ENCODE data around the gene DENND4A.

DENND4A gene

DNA sequence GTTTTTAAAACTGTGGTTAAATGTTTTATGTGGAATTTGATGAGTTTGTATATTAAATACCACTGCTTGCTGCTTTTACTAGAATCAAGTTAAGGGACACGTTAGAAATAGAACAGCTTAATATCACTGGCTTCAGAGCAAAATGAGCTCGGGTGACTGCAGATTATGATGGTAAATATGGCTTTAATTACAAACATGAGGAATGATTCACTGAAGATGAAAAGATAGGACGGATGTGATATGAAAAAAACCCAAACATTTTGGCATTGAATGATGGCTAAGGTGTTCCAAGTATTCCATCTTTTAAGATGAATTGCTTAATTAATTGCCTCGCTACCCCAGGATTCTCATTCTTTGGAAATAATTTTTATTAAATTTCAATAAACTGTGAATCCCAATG lies 136.6 kb downstream of the DENND4A start:
- H3K9ac ChIP-seq (ENCODE audit: low read depth in 1 of 2, low read length in 2 of 2), result no peak overlapping the region
- peaks cover 9 to 10% of the 10 kb centered on the region in 2 donors for H3K4me1 ChIP-seq (ENCODE audit: control insufficient read depth in 1 of 2, insufficient read depth in 2 of 2, low read length in 2 of 2)
- no peaks in the 10 kb centered on the region for H3K9me3 ChIP-seq (ENCODE audit: control insufficient read depth in 1 of 2, low read length in 2 of 2)
- H3K4me3 ChIP-seq (ENCODE audit: low read depth in 1 of 2, low read length in 2 of 2), result no peak overlapping the region
- H3K27me3 ChIP-seq (ENCODE audit: control insufficient read depth in 1 of 2, insufficient read depth in 2 of 2, low read length in 2 of 2), result no peaks in the 10 kb centered on the region
- H3K27ac ChIP-seq (ENCODE audit: low read depth, low read length), result no peak overlapping the region
- peaks cover 0 to 24% of the 10 kb centered on the region in 2 donors for H3K36me3 ChIP-seq (ENCODE audit: control insufficient read depth in 1 of 2, insufficient read depth in 2 of 2, low read length in 2 of 2)

DNA sequence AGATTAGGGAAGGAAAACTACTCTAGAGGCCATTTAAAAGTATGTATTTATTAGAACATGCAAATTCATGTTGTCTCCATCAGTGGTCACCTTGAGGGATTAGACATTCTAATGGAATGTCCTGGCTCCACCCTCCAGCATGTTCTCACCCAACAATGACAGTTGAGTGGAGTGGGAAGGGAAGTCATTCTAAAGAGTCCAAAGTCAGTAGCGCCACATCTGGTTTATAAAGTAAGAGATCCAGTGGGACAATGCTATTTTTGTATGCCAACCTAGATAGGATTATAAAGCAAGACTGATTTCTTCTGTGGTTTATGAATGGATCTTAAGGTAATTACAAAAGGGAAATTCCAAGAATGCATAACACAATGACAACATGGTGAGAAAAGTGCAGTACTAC lies 137.1 kb downstream of the DENND4A start:
- Histone ChIP-seq H3K9ac (ENCODE audit: low read depth in 1 of 2, low read length in 2 of 2) (no peak overlapping the region), H3K27ac (ENCODE audit: low read depth, low read length) (no peak overlapping the region), H3K27me3 (ENCODE audit: control insufficient read depth in 1 of 2, insufficient read depth in 2 of 2, low read length in 2 of 2) (no peaks in the 10 kb centered on the region), H3K4me1 (ENCODE audit: control insufficient read depth in 1 of 2, insufficient read depth in 2 of 2, low read length in 2 of 2) (peaks cover 9 to 10% of the 10 kb centered on the region in 2 donors), H3K9me3 (ENCODE audit: control insufficient read depth in 1 of 2, low read length in 2 of 2) (no peaks in the 10 kb centered on the region), H3K4me3 (ENCODE audit: low read depth in 1 of 2, low read length in 2 of 2) (no peak overlapping the region), H3K36me3 (ENCODE audit: control insufficient read depth in 1 of 2, insufficient read depth in 2 of 2, low read length in 2 of 2) (peaks cover 0 to 24% of the 10 kb centered on the region in 2 donors)

DNA sequence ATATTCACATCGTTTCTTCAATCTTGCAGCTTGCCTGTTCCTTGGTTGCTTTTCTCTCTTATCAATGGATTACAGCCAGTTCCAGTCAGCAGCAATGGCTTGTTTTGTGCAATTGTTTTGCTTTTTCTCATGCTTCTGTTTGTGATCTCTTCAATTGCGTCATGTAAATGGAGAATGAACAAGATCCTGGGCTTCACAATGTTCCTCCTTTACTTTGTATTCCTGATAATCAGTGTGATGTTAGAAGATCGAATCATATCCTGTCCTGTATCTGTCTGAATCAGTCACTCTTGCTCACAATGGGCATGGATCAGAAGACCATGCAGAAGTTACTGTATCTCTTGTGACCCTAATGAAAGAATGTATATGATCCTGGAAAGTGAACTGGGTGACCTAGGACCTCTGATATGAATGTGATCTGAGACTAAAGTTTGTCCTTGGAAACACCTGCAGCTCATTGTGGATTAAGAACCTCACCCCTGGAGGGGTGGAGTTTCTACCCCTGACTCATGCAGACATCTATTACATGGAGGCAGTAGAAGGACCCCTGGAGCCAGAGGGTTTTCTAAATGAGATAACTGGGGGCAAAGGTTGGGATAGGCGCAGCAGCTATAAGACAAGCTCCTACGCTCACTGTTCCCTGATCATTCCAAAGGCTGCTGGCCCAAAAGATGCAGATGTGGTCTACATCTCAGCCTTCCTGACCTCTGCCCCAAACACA lies 138.1 kb downstream of the DENND4A start:
- peaks cover 9 to 10% of the 10 kb centered on the region in 2 donors for H3K4me1 ChIP-seq (ENCODE audit: control insufficient read depth in 1 of 2, insufficient read depth in 2 of 2, low read length in 2 of 2)
- no peaks in the 10 kb centered on the region for H3K9me3 ChIP-seq (ENCODE audit: control insufficient read depth in 1 of 2, low read length in 2 of 2)
- H3K27ac ChIP-seq (ENCODE audit: low read depth, low read length), result no peak overlapping the region
- H3K9ac ChIP-seq (ENCODE audit: low read depth in 1 of 2, low read length in 2 of 2), result no peak overlapping the region
- H3K27me3 ChIP-seq (ENCODE audit: control insufficient read depth in 1 of 2, insufficient read depth in 2 of 2, low read length in 2 of 2), result no peaks in the 10 kb centered on the region
- peaks cover 0 to 24% of the 10 kb centered on the region in 2 donors for H3K36me3 ChIP-seq (ENCODE audit: control insufficient read depth in 1 of 2, insufficient read depth in 2 of 2, low read length in 2 of 2)
- no peak overlapping the region for H3K4me3 ChIP-seq (ENCODE audit: low read depth in 1 of 2, low read length in 2 of 2)

DNA sequence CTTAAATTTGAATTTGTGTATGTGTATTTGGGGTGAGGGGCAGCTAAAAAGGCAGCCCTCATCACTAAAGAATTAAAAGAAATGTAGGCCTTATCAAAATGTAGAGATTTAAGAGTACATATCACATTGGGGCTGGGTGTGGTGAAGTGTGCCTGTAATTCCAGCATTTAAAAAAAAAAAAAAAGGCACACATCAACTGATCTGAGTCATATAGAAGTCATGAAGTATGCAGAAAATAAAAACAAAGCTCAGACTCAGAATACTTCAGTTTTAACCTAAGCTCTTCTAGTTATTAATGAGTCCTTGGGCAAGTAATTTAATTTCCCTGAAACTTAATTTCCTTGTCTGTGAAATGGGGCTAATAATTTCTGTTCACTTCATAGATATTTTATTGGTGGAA lies 138.8 kb downstream of the DENND4A start:
- H3K36me3 ChIP-seq (ENCODE audit: control insufficient read depth in 1 of 2, insufficient read depth in 2 of 2, low read length in 2 of 2), result peaks cover 0 to 24% of the 10 kb centered on the region in 2 donors
- H3K4me1 ChIP-seq (ENCODE audit: control insufficient read depth in 1 of 2, insufficient read depth in 2 of 2, low read length in 2 of 2), result peaks cover 9 to 10% of the 10 kb centered on the region in 2 donors
- no peak overlapping the region for H3K27ac ChIP-seq (ENCODE audit: low read depth, low read length)
- no peaks in the 10 kb centered on the region for H3K9me3 ChIP-seq (ENCODE audit: control insufficient read depth in 1 of 2, low read length in 2 of 2)
- H3K27me3 ChIP-seq (ENCODE audit: control insufficient read depth in 1 of 2, insufficient read depth in 2 of 2, low read length in 2 of 2), result no peaks in the 10 kb centered on the region
- no peak overlapping the region for H3K9ac ChIP-seq (ENCODE audit: low read depth in 1 of 2, low read length in 2 of 2)
- H3K4me3 ChIP-seq (ENCODE audit: low read depth in 1 of 2, low read length in 2 of 2), result no peak overlapping the region

DNA sequence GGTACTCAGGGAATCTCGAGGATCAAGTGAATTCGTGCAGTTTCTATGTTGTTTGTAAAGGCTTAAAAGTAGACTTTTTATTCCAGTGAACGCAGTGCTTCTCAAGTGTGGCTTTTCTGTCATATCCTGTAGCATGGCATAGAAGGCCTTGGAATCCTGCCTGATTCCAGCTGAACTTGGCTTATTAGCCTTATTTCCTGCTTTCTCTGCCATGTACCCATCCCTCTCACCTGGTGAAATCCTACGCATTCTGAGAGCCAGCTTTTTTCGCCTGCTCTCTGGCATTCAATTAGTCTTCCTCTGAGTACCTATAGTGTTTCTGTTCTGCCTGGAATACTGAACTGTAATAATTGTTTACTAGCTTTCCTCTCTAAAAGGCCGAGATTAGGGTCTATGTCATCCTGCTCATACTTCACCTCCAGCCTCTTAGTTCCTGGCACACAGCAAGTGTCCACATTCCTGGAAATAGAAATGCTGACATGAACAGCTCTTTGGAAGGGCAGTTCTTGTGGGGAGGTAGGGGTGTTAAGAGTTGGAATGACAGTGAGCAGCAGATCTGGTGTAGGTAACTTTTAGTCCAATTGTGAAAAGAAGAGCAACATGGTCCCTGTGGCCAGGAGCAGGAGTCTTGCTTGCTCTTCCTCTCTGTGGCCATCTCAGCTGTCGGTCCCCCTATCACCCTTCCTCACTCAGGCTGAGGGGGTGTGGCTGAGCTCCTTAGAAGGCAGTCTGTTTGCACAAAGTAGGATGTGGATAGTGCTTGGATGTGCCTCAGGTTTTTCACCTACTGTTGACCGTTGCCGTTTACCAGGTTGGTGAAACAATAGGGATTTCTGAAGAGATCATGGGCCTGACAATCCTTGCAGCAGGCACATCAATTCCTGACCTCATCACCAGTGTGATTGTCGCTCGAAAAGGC lies 140.0 kb downstream of the DENND4A start:
- no peak overlapping the region for H3K27ac ChIP-seq (ENCODE audit: low read depth, low read length)
- H3K27me3 ChIP-seq (ENCODE audit: control insufficient read depth in 1 of 2, insufficient read depth in 2 of 2, low read length in 2 of 2), result no peaks in the 10 kb centered on the region
- H3K36me3 ChIP-seq (ENCODE audit: control insufficient read depth in 1 of 2, insufficient read depth in 2 of 2, low read length in 2 of 2), result peaks cover 0 to 24% of the 10 kb centered on the region in 2 donors
- peaks cover 9 to 10% of the 10 kb centered on the region in 2 donors for H3K4me1 ChIP-seq (ENCODE audit: control insufficient read depth in 1 of 2, insufficient read depth in 2 of 2, low read length in 2 of 2)
- no peaks in the 10 kb centered on the region for H3K9me3 ChIP-seq (ENCODE audit: control insufficient read depth in 1 of 2, low read length in 2 of 2)
- H3K4me3 ChIP-seq (ENCODE audit: low read depth in 1 of 2, low read length in 2 of 2), result no peak overlapping the region
- no peak overlapping the region for H3K9ac ChIP-seq (ENCODE audit: low read depth in 1 of 2, low read length in 2 of 2)

DNA sequence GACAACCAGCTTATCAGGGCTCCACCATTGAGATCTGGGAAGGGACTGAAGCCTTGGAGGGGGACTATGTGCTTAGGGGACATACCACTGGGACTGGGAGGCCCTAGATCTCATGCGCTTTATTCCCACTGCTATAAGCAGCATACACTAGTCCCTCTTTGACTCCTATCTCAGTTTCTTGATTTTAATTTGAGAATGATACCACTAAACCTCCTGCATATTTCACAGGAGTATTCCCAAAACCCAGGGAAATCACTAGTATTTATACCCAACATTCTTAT lies 141.1 kb downstream of the DENND4A start:
- no peaks in the 10 kb centered on the region for H3K27me3 ChIP-seq (ENCODE audit: control insufficient read depth in 1 of 2, insufficient read depth in 2 of 2, low read length in 2 of 2)

DNA sequence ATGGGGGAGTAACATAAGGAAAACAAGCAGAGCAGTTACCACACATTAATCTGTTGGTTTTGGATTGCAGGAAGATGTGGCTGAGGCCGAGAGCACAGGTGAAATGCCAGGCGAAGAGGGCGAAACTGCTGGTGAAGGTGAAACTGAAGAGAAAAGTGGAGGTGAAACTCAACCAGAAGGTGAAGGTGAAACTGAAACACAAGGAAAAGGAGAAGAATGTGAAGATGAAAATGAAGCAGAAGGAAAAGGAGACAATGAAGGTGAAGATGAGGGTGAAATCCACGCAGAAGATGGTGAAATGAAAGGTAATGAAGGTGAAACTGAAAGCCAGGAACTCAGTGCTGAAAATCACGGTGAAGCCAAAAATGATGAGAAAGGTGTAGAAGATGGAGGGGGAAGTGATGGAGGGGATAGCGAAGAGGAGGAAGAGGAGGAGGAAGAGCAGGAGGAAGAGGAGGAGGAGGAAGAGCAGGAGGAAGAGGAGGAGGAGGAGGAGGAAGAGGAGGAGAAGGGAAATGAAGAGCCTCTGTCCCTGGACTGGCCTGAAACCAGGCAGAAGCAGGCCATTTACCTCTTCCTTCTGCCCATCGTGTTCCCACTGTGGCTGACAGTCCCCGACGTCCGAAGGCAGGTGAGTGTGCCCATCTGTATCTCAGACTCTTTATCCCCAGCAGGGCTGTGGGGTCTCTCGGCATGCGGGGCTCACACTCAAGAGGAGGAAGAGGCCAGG lies 141.6 kb downstream of the DENND4A start:
- no peak overlapping the region for H3K9ac ChIP-seq (ENCODE audit: low read depth in 1 of 2, low read length in 2 of 2)
- no peak overlapping the region for H3K4me3 ChIP-seq (ENCODE audit: low read depth in 1 of 2, low read length in 2 of 2)
- peaks cover 9 to 10% of the 10 kb centered on the region in 2 donors for H3K4me1 ChIP-seq (ENCODE audit: control insufficient read depth in 1 of 2, insufficient read depth in 2 of 2, low read length in 2 of 2)
- no peaks in the 10 kb centered on the region for H3K9me3 ChIP-seq (ENCODE audit: control insufficient read depth in 1 of 2, low read length in 2 of 2)
- H3K27ac ChIP-seq (ENCODE audit: low read depth, low read length), result no peak overlapping the region
- H3K27me3 ChIP-seq (ENCODE audit: control insufficient read depth in 1 of 2, insufficient read depth in 2 of 2, low read length in 2 of 2), result no peaks in the 10 kb centered on the region
- H3K36me3 ChIP-seq (ENCODE audit: control insufficient read depth in 1 of 2, insufficient read depth in 2 of 2, low read length in 2 of 2), result peaks cover 0 to 18% of the 10 kb centered on the region in 2 donors

More for the DNA sequence above, 141.1 kb downstream of the DENND4A start:
- Histone ChIP-seq H3K4me1 (ENCODE audit: control insufficient read depth in 1 of 2, insufficient read depth in 2 of 2, low read length in 2 of 2) (peaks cover 9 to 10% of the 10 kb centered on the region in 2 donors), H3K9ac (ENCODE audit: low read depth in 1 of 2, low read length in 2 of 2) (no peak overlapping the region), H3K9me3 (ENCODE audit: control insufficient read depth in 1 of 2, low read length in 2 of 2) (no peaks in the 10 kb centered on the region), H3K27ac (ENCODE audit: low read depth, low read length) (no peak overlapping the region), H3K36me3 (ENCODE audit: control insufficient read depth in 1 of 2, insufficient read depth in 2 of 2, low read length in 2 of 2) (peaks cover 0 to 23% of the 10 kb centered on the region in 2 donors), H3K4me3 (ENCODE audit: low read depth in 1 of 2, low read length in 2 of 2) (no peak overlapping the region)

DNA sequence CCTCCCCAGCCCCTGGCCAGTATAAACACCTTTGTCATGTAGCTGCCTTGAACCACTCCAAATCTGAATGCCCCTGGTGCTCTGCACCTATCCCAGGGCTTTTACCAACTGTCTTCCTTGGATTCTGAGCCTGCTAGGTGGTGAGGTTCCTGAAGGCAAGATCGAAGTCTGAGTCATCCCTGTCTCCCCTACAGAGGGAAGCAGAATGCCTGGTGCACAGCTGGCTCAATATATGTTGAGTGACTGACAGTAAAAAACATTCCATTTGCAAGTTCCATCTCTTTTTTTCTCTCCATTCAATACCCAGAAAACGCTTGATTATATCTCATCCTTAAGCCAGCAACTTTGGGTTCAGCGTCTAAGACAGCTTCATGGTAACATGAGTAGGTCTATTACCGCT lies 145.6 kb downstream of the DENND4A start:
- Histone ChIP-seq H3K4me1 (ENCODE audit: control insufficient read depth in 1 of 2, insufficient read depth in 2 of 2, low read length in 2 of 2) (peaks cover 0 to 6% of the 10 kb centered on the region in 2 donors), H3K27me3 (ENCODE audit: control insufficient read depth in 1 of 2, insufficient read depth in 2 of 2, low read length in 2 of 2) (no peaks in the 10 kb centered on the region), H3K9ac (ENCODE audit: low read depth in 1 of 2, low read length in 2 of 2) (no peak overlapping the region)

DNA sequence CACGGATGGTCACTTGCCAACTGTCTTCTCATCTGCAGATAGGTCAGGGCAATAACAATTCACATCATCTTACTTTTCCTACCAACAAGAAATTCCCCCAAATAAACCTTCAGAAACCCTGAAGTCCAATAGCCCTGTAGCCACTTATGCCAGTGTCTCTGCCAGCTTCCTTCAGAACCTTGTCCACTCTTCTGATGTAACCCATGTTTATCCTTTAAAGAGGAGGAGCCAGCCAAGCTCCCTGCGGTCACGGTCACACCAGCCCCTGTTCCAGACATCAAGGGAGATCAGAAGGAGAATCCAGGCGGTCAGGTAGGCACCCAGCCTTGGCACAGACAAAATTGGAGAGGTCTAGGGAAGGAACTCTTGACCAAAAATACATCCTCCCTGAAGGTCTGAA lies 146.7 kb downstream of the DENND4A start:
- H3K9ac ChIP-seq (ENCODE audit: low read depth in 1 of 2, low read length in 2 of 2), result no peak overlapping the region
- H3K4me3 ChIP-seq (ENCODE audit: low read depth in 1 of 2, low read length in 2 of 2), result no peak overlapping the region
- no peaks in the 10 kb centered on the region for H3K36me3 ChIP-seq (ENCODE audit: control insufficient read depth in 1 of 2, insufficient read depth in 2 of 2, low read length in 2 of 2)
- no peak overlapping the region for H3K27ac ChIP-seq (ENCODE audit: low read depth, low read length)
- no peaks in the 10 kb centered on the region for H3K27me3 ChIP-seq (ENCODE audit: control insufficient read depth in 1 of 2, insufficient read depth in 2 of 2, low read length in 2 of 2)
- H3K4me1 ChIP-seq (ENCODE audit: control insufficient read depth in 1 of 2, insufficient read depth in 2 of 2, low read length in 2 of 2), result peaks cover 0 to 6% of the 10 kb centered on the region in 2 donors
- H3K9me3 ChIP-seq (ENCODE audit: control insufficient read depth in 1 of 2, low read length in 2 of 2), result no peaks in the 10 kb centered on the region

More for the DNA sequence above, 145.6 kb downstream of the DENND4A start:
- H3K4me3 ChIP-seq (ENCODE audit: low read depth in 1 of 2, low read length in 2 of 2), result no peak overlapping the region
- no peak overlapping the region for H3K27ac ChIP-seq (ENCODE audit: low read depth, low read length)
- H3K36me3 ChIP-seq (ENCODE audit: control insufficient read depth in 1 of 2, insufficient read depth in 2 of 2, low read length in 2 of 2), result peaks cover 0 to 4% of the 10 kb centered on the region in 2 donors
- no peaks in the 10 kb centered on the region for H3K9me3 ChIP-seq (ENCODE audit: control insufficient read depth in 1 of 2, low read length in 2 of 2)

DNA sequence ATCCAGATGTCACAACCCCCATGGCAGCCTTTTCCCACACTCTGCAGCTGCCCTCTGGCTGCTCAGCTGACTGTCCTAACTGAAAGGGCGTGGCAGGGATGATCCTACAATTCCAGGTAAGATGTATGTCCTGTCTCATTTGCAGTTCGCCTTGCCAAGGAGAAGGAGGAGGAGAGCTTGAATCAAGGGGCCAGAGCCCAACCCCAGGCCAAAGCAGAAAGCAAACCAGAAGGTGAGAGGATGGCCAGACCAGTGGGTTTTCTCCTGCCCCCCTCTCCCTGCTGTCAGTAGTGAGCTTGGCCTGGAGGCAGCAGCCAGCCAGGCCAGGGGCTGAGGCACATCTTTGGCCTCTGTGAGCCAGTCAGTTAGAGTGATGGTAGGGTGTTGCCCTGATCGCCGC lies 147.8 kb downstream of the DENND4A start:
- Histone ChIP-seq H3K9me3 (ENCODE audit: control insufficient read depth in 1 of 2, low read length in 2 of 2) (no peaks in the 10 kb centered on the region), H3K27me3 (ENCODE audit: control insufficient read depth in 1 of 2, insufficient read depth in 2 of 2, low read length in 2 of 2) (no peaks in the 10 kb centered on the region), H3K4me3 (ENCODE audit: low read depth in 1 of 2, low read length in 2 of 2) (no peak overlapping the region), H3K4me1 (ENCODE audit: control insufficient read depth in 1 of 2, insufficient read depth in 2 of 2, low read length in 2 of 2) (peaks cover 0 to 6% of the 10 kb centered on the region in 2 donors), H3K36me3 (ENCODE audit: control insufficient read depth in 1 of 2, insufficient read depth in 2 of 2, low read length in 2 of 2) (no peaks in the 10 kb centered on the region), H3K27ac (ENCODE audit: low read depth, low read length) (no peak overlapping the region), H3K9ac (ENCODE audit: low read depth in 1 of 2, low read length in 2 of 2) (no peak overlapping the region)
